ENCODE results near the gene ARL15. TPM values are rescaled to one million over a fixed set of nuclear protein-coding genes. Genes with fewer than 3 reads are reported as not detected.

Gene ARL15
- total and polyA plus RNA-seq, 2 of the 4 experiments (the other 2 are of a cell fraction), result 7.3 to 19.2 TPM

DNA sequence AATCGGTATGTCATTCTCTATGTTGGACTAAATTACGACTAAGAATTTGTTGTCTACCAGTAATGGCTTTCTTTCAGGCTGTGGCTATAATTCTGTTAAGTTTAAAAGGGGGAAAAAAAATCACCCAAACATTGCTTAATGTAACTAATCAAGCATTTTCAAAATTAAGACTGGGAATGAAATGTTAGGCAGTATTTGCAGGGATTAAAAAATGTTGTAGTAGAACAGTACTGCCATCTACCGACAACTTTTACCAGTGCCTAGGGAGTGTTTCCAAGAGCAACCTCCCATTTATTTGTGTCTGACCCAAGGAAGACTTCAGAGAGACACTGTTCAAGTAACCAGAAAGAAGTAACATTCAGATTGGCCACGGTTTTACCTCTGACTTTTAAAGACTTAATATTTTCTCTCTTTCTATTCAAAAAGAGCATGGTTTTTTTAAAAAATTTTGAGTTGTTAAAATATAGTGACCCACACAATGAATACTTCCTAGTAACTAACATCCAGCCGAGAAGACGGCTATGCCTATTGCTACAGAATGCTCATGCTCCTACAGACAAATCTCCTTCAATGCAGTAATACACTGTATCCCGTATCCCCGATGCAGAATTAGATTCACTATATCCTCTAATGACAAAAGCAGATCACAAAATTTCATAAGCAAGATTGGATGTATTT, 92.4 kb downstream of the ARL15 start:
- H3K23ac ChIP-seq (ENCODE audit: low read depth, low read length), result no peak overlapping the region
- no peak overlapping the region for H2AK9ac ChIP-seq (replicated peaks; ENCODE audit: low read depth, low read length, poor library complexity)
- H4K8ac ChIP-seq (ENCODE audit: low read depth in 2 of 2, low read length in 2 of 2), result no peak overlapping the region
- peaks cover 5% of the 10 kb centered on the region; the same call in 1 of the 2 replicates for H3K9me1 ChIP-seq (ENCODE audit: insufficient read depth, low read length)
- ChIA-PET CTCF (interaction anchor here (0.6 kb wide), 1 partner anchor 127 kb away, joined by 3 read pairs; no protein-coding TSS in a partner anchor), POLR2A (ENCODE audit: unreplicated experiment) (no interaction called here)
- dilution Hi-C loops (cut with HindIII; ENCODE audit: low sequenced_read_pairs, unreplicated experiment), result no loop called here
- H2BK5ac ChIP-seq (ENCODE audit: low read depth, low read length, poor library complexity, severe bottlenecking), result no peak overlapping the region
- WGBS, 2 experiments (ENCODE audit: extremely low coverage in 2 of 2, insufficient read length in 1 of 2), result no CpG with 5 or more reads among the region's 8 CpGs
- no peak overlapping the region for H3K56ac ChIP-seq (ENCODE audit: extremely low read depth, insufficient read depth, low read length)
- H2BK15ac ChIP-seq (ENCODE audit: low read depth, low read length), result no peak overlapping the region
- H3K9me3 ChIP-seq (ENCODE audit: control insufficient read depth, insufficient read depth, low read length), result no peaks in the 10 kb centered on the region
- H2AK5ac ChIP-seq (ENCODE audit: low read depth, low read length), result no peak overlapping the region
- no peak overlapping the region for H2AFZ ChIP-seq (replicated peaks; ENCODE audit: low read length, poor library complexity)
- no peaks in the 10 kb centered on the region for H4K20me1 ChIP-seq (ENCODE audit: insufficient read depth, low read length)
- no peak overlapping the region for H3K14ac ChIP-seq (replicated peaks; ENCODE audit: low read depth, low read length)
- no peaks in the 10 kb centered on the region for H3K27me3 ChIP-seq (ENCODE audit: control insufficient read depth, insufficient read depth, low read length)
- BruUV-seq (replicated peaks), result no TSS peak
- ATAC-seq (ENCODE audit: low read depth) (peak; percentile 84), DNase-seq (peak; percentile 82)
- no peak overlapping the region for H2BK20ac ChIP-seq (ENCODE audit: low read depth, low read length)
- H3K4ac ChIP-seq (ENCODE audit: low read depth, low read length), result no peak overlapping the region
- H3K18ac ChIP-seq (ENCODE audit: low read depth, low read length), result no peak overlapping the region
- no peak overlapping the region for H4K91ac ChIP-seq (ENCODE audit: insufficient read depth, low read depth, low read length)
- in situ Hi-C loops (cut with MboI; ENCODE audit: low sequenced_read_pairs), result loop anchor here (5.0 to 25.0 kb wide), 2 partner anchors 956 to 1256 kb away; no protein-coding TSS in a partner anchor
- TF ChIP-seq MXI1 (IDR thresholded peaks at IDR 0.05; ENCODE audit: borderline replicate concordance, low read depth, low read length), result no peak
- no peak for TF ChIP-seq NFE2L2 (IDR thresholded peaks at IDR 0.05; ENCODE audit: low read depth, low read length)
- TF ChIP-seq, protein P1, sequence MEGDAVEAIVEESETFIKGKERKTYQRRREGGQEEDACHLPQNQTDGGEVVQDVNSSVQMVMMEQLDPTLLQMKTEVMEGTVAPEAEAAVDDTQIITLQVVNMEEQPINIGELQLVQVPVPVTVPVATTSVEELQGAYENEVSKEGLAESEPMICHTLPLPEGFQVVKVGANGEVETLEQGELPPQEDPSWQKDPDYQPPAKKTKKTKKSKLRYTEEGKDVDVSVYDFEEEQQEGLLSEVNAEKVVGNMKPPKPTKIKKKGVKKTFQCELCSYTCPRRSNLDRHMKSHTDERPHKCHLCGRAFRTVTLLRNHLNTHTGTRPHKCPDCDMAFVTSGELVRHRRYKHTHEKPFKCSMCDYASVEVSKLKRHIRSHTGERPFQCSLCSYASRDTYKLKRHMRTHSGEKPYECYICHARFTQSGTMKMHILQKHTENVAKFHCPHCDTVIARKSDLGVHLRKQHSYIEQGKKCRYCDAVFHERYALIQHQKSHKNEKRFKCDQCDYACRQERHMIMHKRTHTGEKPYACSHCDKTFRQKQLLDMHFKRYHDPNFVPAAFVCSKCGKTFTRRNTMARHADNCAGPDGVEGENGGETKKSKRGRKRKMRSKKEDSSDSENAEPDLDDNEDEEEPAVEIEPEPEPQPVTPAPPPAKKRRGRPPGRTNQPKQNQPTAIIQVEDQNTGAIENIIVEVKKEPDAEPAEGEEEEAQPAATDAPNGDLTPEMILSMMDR (conservative IDR thresholded peaks at IDR 0.05; ENCODE audit: low read depth, low read length), result peak; percentile 89
- no peak for TF ChIP-seq CHD1 (IDR thresholded peaks at IDR 0.05; ENCODE audit: low read depth, low read length)
- TF ChIP-seq FOS (IDR thresholded peaks at IDR 0.05; ENCODE audit: low read depth, low read length), result no peak
- TF ChIP-seq, protein P2, sequence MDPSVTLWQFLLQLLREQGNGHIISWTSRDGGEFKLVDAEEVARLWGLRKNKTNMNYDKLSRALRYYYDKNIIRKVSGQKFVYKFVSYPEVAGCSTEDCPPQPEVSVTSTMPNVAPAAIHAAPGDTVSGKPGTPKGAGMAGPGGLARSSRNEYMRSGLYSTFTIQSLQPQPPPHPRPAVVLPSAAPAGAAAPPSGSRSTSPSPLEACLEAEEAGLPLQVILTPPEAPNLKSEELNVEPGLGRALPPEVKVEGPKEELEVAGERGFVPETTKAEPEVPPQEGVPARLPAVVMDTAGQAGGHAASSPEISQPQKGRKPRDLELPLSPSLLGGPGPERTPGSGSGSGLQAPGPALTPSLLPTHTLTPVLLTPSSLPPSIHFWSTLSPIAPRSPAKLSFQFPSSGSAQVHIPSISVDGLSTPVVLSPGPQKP (IDR thresholded peaks at IDR 0.05; ENCODE audit: borderline replicate concordance, low read depth, low read length), result no peak
- TF ChIP-seq MAZ (IDR thresholded peaks at IDR 0.05; ENCODE audit: borderline replicate concordance, low read depth, low read length), result no peak
- TF ChIP-seq SMC3 (IDR thresholded peaks at IDR 0.05; ENCODE audit: low read depth, low read length), result peak; percentile 85
- TF ChIP-seq RAD21 (IDR thresholded peaks at IDR 0.05; ENCODE audit: low read length), result peak; percentile 92
- TF ChIP-seq POLR2A (IDR thresholded peaks at IDR 0.05; ENCODE audit: low read depth, low read length), result no peak
- TF ChIP-seq CEBPB (IDR thresholded peaks at IDR 0.05; ENCODE audit: low read depth, low read length), result no peak
- TF ChIP-seq RCOR1 (IDR thresholded peaks at IDR 0.05; ENCODE audit: insufficient replicate concordance, low read length), result no peak
- no peak overlapping the region for H2BK120ac ChIP-seq (ENCODE audit: low read depth, low read length)
- H3K79me1 ChIP-seq (ENCODE audit: low read depth in 1 of 2, low read length in 2 of 2), result peaks cover 0 to 13% of the 10 kb centered on the region in 2 experiments; a peak in 1 of 4 replicates
- intact Hi-C loops (cut with micrococcal nuclease), result loop anchor here (1.0 to 10.0 kb wide), 11 partner anchors 127 to 1096 kb away; partner anchors contain the start of genes FST and NDUFS4
- peaks cover 4% of the 10 kb centered on the region; the same call in 1 of the 2 replicates for H3K4me1 ChIP-seq (ENCODE audit: control insufficient read depth, insufficient read depth, low read length)
- no peaks in the 10 kb centered on the region for H3K36me3 ChIP-seq (ENCODE audit: control insufficient read depth, insufficient read depth, low read length)
- no peak overlapping the region for H3K9ac ChIP-seq (ENCODE audit: low read depth, low read length)
- no peak overlapping the region for H3K4me2 ChIP-seq (ENCODE audit: low read depth, low read length)
- no peak overlapping the region for H4K5ac ChIP-seq (ENCODE audit: low read depth, low read length)
- no peak overlapping the region for H3K4me3 ChIP-seq (ENCODE audit: insufficient read depth, low read depth, low read length)
- no peak overlapping the region for H3K27ac ChIP-seq (ENCODE audit: insufficient read depth, low read length)
